ENCODE results near the gene C4BPA.

Gene C4BPA

GRCh38 chr1:207194197-207194596, 90.2 kb downstream of the C4BPA start:
- DNase-seq, result no peak

All from NCI-H82 (cell line).